Karpas-422 (cell line): ENCODE results near the gene SYT6. TPM values are rescaled to one million over a fixed set of nuclear protein-coding genes. Genes with fewer than 3 reads are reported as not detected.
A peak's percentile ranks its signal among the peaks of the same experiment; 100 is the strongest.

ENCODE experiments used
- DNase-seq: peaks from one replicate; pipeline ENCODE4 v3.0.0-alpha.2; 2015
- H2AFZ ChIP-seq: fragments of 200-600 bp; sonication (generic); 2 replicates; pipeline ENCODE4 v1.6.1; 2014; ENCODE audit warnings: antibody characterized with exemption, low read length, mixed read lengths
- H3K27ac ChIP-seq: fragments of 200-600 bp; sonication (generic); 2 replicates; pipeline ENCODE4 v1.5.1; 2014; ENCODE audit warnings: mild to moderate bottlenecking, low read length, moderate library complexity
- H3K27me3 ChIP-seq: fragments of 200-600 bp; sonication (generic); 2 replicates; pipeline ENCODE4 v1.6.1; 2014; ENCODE audit warnings: low read length, mixed read lengths
- H3K36me3 ChIP-seq: fragments of 200-600 bp; sonication (generic); 2 replicates; pipeline ENCODE4 v1.6.1; 2014; ENCODE audit warnings: low read length, mixed read lengths; ENCODE audit not compliant: insufficient read depth
- H3K4me1 ChIP-seq: fragments of 200-600 bp; sonication (generic); 2 replicates; pipeline ENCODE4 v1.6.1; 2014; ENCODE audit warnings: mild to moderate bottlenecking, low read length, mixed read lengths
- H3K4me2 ChIP-seq: fragments of 200-600 bp; sonication (generic); 2 replicates; pipeline ENCODE4 v1.6.1; 2014; ENCODE audit warnings: low read length, low read depth, mild to moderate bottlenecking; ENCODE audit not compliant: poor library complexity, severe bottlenecking
- H3K4me3 ChIP-seq: fragments of 200-600 bp; sonication (generic); 2 replicates; pipeline ENCODE4 v1.5.1; 2014; ENCODE audit warnings: mild to moderate bottlenecking, antibody characterized with exemption, low read length, mixed read lengths
- H3K79me2 ChIP-seq: fragments of 200-600 bp; sonication (generic); 2 replicates; pipeline ENCODE4 v1.6.1; 2014; ENCODE audit warnings: mild to moderate bottlenecking, low read length, mixed read lengths
- H3K9ac ChIP-seq: fragments of 200-600 bp; sonication (generic); 2 replicates; pipeline ENCODE4 v1.6.0; 2014; ENCODE audit warnings: low read length
- H3K9me2 ChIP-seq: fragments of 200-600 bp; sonication (generic), shearing (Covaris generic); replicated peaks from 2 replicates; pipeline ENCODE4 v1.6.0; 2014; ENCODE audit warnings: mild to moderate bottlenecking, low read length, moderate library complexity; ENCODE audit not compliant: insufficient read depth
- H3K9me3 ChIP-seq: fragments of 300-700, 200-600 bp; sonication (generic); 2 replicates; pipeline ENCODE4 v1.6.1; 2014; ENCODE audit warnings: low read length, mixed read lengths
- H4K20me1 ChIP-seq: fragments of 200-600 bp; sonication (generic); 2 replicates; pipeline ENCODE4 v1.6.1; 2014; ENCODE audit warnings: mild to moderate bottlenecking, antibody characterized with exemption, low read length, low read depth; ENCODE audit not compliant: insufficient read depth
- total RNA-seq: library from RNA; depleted of rRNA; stranded (reverse); fragments of >200 nt; shearing (Covaris generic); gene quantifications from 2 replicates; pipeline ENCODE4 v1.2.3, GENCODE V29; 2014; ENCODE audit warnings: low replicate concordance

The SYT6 gene
- total RNA-seq, 1 experiment from 2014 or later: not detected

DNA sequence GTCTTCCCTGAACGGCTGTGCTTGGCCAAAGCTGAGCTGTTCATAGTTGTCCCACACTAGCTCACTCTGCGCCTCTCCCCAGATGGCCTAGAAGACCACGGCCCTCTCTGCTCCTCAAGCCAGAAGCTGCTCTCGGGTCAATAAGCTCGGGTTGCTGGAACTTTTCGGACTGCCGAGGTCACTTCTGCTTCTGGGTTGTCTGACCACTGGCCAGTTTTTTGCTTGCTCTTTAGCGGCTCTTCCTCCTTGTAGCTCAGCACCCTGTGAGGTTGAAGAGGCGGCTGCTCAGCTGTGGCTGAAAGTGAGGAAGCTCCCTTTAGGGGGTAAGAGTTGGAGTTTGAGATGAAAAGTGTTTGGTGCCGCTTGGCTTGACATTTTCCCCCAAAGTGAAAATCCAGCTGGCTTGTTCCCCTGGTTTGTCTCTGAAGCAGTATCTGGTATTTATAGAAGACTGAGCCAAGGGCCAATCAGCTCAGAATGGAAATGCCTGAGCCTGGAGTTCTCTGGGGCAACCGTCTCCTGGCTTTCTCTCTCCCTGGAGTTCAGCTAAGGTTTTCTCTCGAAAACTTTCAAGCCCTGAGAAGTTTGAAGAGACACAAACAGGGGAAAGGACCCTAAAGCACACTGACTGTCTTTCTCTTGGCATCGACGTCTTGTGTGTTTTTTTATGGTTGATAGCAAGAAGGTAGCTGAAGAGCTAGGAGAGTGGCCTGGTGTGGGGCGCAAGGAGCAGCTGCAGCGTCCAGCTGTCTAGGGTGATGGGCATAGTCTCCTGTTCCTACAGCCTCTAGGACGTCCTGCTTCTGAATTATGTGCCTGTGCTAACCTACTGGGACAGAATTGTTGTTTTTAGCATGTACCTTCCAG, 72.0 kb downstream of the SYT6 start:
- no peak overlapping the region for H3K4me2 ChIP-seq
- no peaks in the 10 kb centered on the region for H3K79me2 ChIP-seq
- no peaks in the 10 kb centered on the region for H3K36me3 ChIP-seq
- H3K4me3 ChIP-seq: no peak overlapping the region
- no peaks in the 10 kb centered on the region for H4K20me1 ChIP-seq
- no peak overlapping the region for H3K27ac ChIP-seq
- no peaks in the 10 kb centered on the region for H3K9me2 ChIP-seq
- no peaks in the 10 kb centered on the region for H3K9me3 ChIP-seq
- 0 out of 2 replicates have a peak, but pooled peaks cover 3% of the 10 kb centered on the region for H3K27me3 ChIP-seq
- H2AFZ ChIP-seq: no peak overlapping the region
- DNase-seq: no peak
- H3K4me1 ChIP-seq: no peaks in the 10 kb centered on the region
- H3K9ac ChIP-seq: no peak overlapping the region

DNA sequence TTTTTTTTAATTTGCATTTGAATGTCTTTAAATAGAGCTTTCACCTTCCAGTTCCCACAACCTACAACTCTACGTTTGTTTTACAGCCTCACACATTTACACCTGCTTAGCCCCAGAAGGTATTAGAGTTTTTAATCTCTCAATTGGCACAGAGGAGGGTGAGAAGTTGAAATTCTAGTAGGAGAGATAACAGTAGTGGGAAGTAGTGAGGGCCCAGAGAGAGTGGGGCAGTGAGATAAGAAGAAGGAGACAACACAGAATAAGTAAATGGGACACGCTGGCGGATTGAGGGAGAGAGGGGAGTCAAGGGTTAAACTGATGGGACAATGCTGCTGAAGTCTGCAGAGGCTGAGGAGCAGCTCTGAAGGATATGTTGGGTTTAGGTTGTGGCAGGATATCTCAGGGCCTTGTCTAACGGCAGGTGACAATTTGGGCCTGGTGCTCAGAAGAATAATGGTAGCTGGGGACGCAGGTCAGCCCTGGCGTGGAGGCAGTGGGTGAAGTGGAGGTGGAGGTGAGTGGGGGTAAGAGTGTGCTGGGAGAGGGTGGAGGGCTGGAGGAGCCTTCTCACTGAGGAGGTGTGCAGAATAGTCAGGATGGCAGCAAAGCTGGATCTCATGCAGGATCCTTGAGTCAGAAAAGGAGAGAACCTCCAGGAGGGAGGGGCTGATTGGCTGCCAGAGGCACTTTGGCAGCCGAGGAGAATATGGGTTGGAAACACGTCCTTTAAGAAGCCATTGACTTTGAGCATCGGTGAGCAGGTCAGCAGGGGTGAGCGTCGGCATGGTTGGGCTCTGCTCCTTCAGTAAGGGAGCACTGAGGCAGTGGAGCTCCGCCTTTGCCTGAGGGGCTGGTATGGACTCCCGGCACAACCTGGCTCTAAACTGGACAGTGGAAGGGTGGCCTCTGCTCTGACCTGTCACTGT, 72.9 kb downstream of the SYT6 start:
- H3K4me2 ChIP-seq: no peak overlapping the region
- H4K20me1 ChIP-seq: no peaks in the 10 kb centered on the region
- no peak for DNase-seq
- no peaks in the 10 kb centered on the region for H3K4me1 ChIP-seq
- H2AFZ ChIP-seq: no peak overlapping the region
- H3K4me3 ChIP-seq: no peak overlapping the region
- H3K9ac ChIP-seq: no peak overlapping the region
- H3K9me3 ChIP-seq: no peaks in the 10 kb centered on the region
- no peaks in the 10 kb centered on the region for H3K79me2 ChIP-seq
- no peaks in the 10 kb centered on the region for H3K9me2 ChIP-seq
- no peaks in the 10 kb centered on the region for H3K36me3 ChIP-seq
- 0 out of 2 replicates have a peak, but pooled peaks cover 3% of the 10 kb centered on the region for H3K27me3 ChIP-seq
- no peak overlapping the region for H3K27ac ChIP-seq

DNA sequence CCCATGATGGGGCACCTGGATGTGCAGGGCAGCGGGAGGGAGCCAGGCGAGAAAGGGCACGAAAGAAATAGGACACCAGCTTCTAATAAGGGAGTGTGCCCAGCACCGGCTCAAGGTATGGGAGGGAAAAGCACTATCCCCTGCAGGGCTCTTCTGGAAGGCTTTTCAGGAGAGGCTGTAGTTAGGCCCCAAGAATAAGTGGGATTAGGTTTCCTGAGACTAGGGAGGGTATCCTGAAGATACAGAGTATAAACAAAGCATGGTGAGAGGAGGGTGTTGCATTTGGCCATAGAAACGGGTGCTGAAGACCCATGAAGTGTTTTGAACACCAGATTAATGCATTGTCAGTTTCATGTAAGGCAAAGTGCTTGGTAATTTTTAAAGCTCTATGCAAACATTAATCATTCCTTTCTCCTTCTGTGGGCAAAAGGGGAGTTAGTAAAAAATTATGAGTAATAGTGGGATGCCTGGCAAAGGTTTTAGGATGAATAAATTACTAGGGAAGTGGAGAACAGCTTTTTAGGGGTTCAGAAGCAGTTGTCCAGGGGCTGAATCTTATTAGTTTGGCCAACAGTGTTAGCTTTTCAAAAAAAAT, 74.0 kb downstream of the SYT6 start:
- no peak overlapping the region for H3K27ac ChIP-seq
- H2AFZ ChIP-seq: no peak overlapping the region
- H3K4me3 ChIP-seq: no peak overlapping the region
- H3K9me3 ChIP-seq: no peaks in the 10 kb centered on the region
- no peak overlapping the region for H3K9ac ChIP-seq
- H3K4me1 ChIP-seq: no peaks in the 10 kb centered on the region
- DNase-seq: no peak
- no peaks in the 10 kb centered on the region for H3K9me2 ChIP-seq
- H3K4me2 ChIP-seq: no peak overlapping the region
- H3K27me3 ChIP-seq: no peaks in the 10 kb centered on the region
- H3K36me3 ChIP-seq: no peaks in the 10 kb centered on the region
- H3K79me2 ChIP-seq: no peaks in the 10 kb centered on the region
- no peaks in the 10 kb centered on the region for H4K20me1 ChIP-seq

DNA sequence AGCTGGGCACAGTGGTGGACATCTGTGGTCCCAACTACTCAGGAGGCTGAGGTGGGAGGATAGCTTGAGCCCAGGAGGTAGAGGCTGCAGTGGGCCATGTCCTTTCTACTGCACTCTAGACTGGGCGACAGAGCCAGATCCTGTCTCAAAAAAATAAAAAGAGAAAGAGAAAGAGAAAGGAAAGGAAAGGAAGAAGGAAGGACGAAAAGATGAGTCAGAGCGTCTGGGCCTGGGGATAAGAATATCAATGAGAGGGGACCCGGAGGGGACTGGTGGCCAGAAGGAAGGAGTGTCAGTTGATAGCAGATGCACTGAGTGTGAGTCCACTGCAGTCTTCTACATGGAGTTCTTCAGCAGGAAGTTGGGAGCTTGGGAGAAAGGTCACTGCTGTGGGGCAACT, 75.6 kb downstream of the SYT6 start:
- H3K9ac ChIP-seq: no peak overlapping the region
- H3K36me3 ChIP-seq: no peaks in the 10 kb centered on the region
- H3K4me2 ChIP-seq: no peak overlapping the region
- H3K4me1 ChIP-seq: no peaks in the 10 kb centered on the region
- H3K27me3 ChIP-seq: no peaks in the 10 kb centered on the region
- H3K4me3 ChIP-seq: no peak overlapping the region
- H3K27ac ChIP-seq: no peak overlapping the region
- H4K20me1 ChIP-seq: no peaks in the 10 kb centered on the region
- no peaks in the 10 kb centered on the region for H3K9me3 ChIP-seq
- H3K79me2 ChIP-seq: no peaks in the 10 kb centered on the region
- no peaks in the 10 kb centered on the region for H3K9me2 ChIP-seq
- no peak overlapping the region for H2AFZ ChIP-seq
- DNase-seq: no peak

DNA sequence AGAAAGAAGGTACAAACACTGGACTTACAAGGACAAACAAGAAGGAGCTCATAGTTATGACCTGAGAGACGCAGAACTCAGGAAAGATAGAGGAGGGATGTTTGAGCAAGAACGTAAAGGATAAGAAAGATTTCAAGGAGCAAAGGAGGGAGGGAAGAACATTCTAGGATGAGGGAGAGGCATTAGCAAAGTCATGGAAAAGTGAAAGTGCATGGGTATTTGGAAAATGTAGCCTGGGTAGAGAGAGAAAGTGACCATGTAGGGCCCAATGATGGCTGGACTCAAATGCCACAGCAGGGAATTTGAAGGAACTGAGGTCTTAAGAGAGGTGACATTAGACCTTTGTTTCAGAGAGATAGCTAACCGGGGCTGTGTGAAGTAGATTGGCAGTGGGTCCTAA, 76.5 kb downstream of the SYT6 start:
- H3K9me2 ChIP-seq: no peaks in the 10 kb centered on the region
- H3K9me3 ChIP-seq: no peaks in the 10 kb centered on the region; the same call in 1 of the 2 replicates
- no peaks in the 10 kb centered on the region for H3K79me2 ChIP-seq
- DNase-seq: no peak
- no peaks in the 10 kb centered on the region for H3K36me3 ChIP-seq
- no peaks in the 10 kb centered on the region for H3K4me1 ChIP-seq
- no peak overlapping the region for H2AFZ ChIP-seq
- H3K27ac ChIP-seq: no peak overlapping the region
- H3K9ac ChIP-seq: no peak overlapping the region
- no peaks in the 10 kb centered on the region for H3K27me3 ChIP-seq
- H3K4me2 ChIP-seq: no peak overlapping the region
- H4K20me1 ChIP-seq: no peaks in the 10 kb centered on the region
- no peak overlapping the region for H3K4me3 ChIP-seq

DNA sequence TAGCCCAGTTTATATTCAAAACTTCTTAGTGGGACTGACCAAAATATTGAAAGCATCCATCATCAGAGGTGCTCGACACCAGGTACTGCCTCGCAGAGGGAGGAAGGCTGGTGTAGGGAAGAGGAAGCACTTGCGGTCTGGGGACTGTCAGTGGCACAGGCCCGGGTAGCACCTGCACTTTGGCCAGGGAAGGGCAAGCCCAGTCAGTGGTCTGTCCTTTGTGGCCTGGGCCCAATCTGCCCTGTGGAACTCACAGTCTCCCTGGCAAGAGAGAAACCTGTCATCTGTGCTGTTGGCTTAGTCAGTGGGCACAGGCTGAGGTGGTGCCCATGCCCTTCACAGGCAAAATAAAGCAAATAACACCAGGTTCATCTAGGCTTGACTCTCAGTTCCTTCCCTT, 77.4 kb downstream of the SYT6 start:
- H3K27ac ChIP-seq: no peak overlapping the region
- H3K4me2 ChIP-seq: no peak overlapping the region
- no peaks in the 10 kb centered on the region for H4K20me1 ChIP-seq
- H3K4me1 ChIP-seq: no peaks in the 10 kb centered on the region
- no peaks in the 10 kb centered on the region; the same call in 1 of the 2 replicates for H3K9me3 ChIP-seq
- no peak overlapping the region for H2AFZ ChIP-seq
- no peaks in the 10 kb centered on the region for H3K36me3 ChIP-seq
- no peaks in the 10 kb centered on the region for H3K79me2 ChIP-seq
- H3K27me3 ChIP-seq: no peaks in the 10 kb centered on the region
- no peaks in the 10 kb centered on the region for H3K9me2 ChIP-seq
- no peak overlapping the region for H3K9ac ChIP-seq
- DNase-seq: no peak
- H3K4me3 ChIP-seq: no peak overlapping the region

DNA sequence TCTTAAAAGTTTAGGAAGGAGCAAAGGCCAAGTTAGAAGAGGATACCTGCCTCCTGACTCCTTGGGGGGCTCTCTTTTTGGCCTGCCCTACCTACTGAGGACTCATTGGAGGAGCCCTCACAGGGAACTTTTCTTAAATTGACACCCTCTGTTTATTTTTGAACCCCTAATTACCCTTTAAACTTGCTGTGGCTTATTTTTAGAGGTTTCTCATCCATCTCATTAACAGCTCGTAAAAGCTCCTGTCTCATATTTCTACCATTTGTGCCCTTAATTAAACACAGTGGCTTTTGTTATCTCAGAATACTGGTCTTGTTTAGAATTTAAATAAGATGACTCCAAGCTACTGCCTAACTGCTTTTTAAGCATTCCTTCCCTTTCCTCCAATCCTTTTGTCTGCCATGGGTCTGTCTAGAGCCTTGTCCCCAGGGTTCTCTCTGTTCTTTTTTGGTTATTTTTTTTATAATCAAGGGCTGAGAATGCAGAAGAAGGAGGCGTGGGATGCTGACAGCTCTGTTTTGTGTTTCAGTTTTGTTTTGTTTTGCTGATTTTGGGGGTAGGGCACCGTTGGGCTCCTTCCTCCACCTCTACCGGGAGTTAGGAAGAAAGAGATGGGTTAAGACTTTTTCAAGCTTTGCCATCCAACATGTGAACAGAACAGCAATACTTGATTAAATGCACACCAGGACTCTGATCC, 78.0 kb downstream of the SYT6 start:
- DNase-seq: peak; percentile 38
- Histone ChIP-seq H3K9me3 (no peaks in the 10 kb centered on the region; the same call in 1 of the 2 replicates), H2AFZ (no peak overlapping the region), H4K20me1 (no peaks in the 10 kb centered on the region), H3K27me3 (no peaks in the 10 kb centered on the region), H3K9me2 (no peaks in the 10 kb centered on the region), H3K9ac (no peak overlapping the region), H3K27ac (no peak overlapping the region), H3K4me3 (no peak overlapping the region), H3K4me2 (no peak overlapping the region), H3K4me1 (no peaks in the 10 kb centered on the region), H3K36me3 (no peaks in the 10 kb centered on the region), H3K79me2 (no peaks in the 10 kb centered on the region)
